Esophagus muscularis mucosa (tissue), 3 donors: ENCODE data around the gene CLCN3.

Source experiments
- CTCF ChIP-seq, 3 experiments: fragments of 200-600 bp in 2 of 3; fragments of 450-650 bp in 1 of 3; sonication (generic) in 2 of 3; IDR thresholded peaks; one replicate each; pipeline ENCODE4 v1.5.1; 2017 to 2019; ENCODE audit warnings: antibody characterized with exemption in 3 of 3, mild to moderate bottlenecking in 2 of 3, moderate library complexity in 1 of 3
- POLR2A ChIP-seq: fragments of 450-650 bp; IDR thresholded peaks from one replicate; pipeline ENCODE4 v1.6.1; 2017; ENCODE audit warnings: antibody characterized with exemption, moderate library complexity, mild to moderate bottlenecking, low read depth

- no peak for TF ChIP-seq POLR2A
- no peak for TF ChIP-seq CTCF (IDR thresholded peaks at IDR 0.05)
Measured at GRCh38 chr4:169594560-169595195, 25.7 kb upstream of the CLCN3 start.
